Measurements from ENCODE around the gene PPP2R2C.
A peak's percentile ranks its signal among the peaks of the same experiment; 100 is the strongest.

The PPP2R2C gene

GRCh38 chr4:6495736-6496135, 23.3 kb upstream of the PPP2R2C start:
- CTCF ChIA-PET, result no interaction called here

GRCh38 chr4:6495296-6495590, 22.8 kb upstream of the PPP2R2C start:
- TF ChIP-seq, protein P1, sequence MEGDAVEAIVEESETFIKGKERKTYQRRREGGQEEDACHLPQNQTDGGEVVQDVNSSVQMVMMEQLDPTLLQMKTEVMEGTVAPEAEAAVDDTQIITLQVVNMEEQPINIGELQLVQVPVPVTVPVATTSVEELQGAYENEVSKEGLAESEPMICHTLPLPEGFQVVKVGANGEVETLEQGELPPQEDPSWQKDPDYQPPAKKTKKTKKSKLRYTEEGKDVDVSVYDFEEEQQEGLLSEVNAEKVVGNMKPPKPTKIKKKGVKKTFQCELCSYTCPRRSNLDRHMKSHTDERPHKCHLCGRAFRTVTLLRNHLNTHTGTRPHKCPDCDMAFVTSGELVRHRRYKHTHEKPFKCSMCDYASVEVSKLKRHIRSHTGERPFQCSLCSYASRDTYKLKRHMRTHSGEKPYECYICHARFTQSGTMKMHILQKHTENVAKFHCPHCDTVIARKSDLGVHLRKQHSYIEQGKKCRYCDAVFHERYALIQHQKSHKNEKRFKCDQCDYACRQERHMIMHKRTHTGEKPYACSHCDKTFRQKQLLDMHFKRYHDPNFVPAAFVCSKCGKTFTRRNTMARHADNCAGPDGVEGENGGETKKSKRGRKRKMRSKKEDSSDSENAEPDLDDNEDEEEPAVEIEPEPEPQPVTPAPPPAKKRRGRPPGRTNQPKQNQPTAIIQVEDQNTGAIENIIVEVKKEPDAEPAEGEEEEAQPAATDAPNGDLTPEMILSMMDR (conservative IDR thresholded peaks at IDR 0.05; ENCODE audit: low read depth), result no peak
- H3K27ac ChIP-seq, result no peak overlapping the region
- ChIA-PET CTCF (no interaction called here), POLR2A (ENCODE audit: low non-redundant PET) (no interaction called here)
- no peak for DNase-seq (ENCODE audit: low spot score)

More at GRCh38 chr4:6495736-6496135, 23.3 kb upstream of the PPP2R2C start:
- no peak overlapping the region for H3K27ac ChIP-seq
- DNase-seq (ENCODE audit: low spot score), result no peak
- TF ChIP-seq, protein P1 (conservative IDR thresholded peaks at IDR 0.05; ENCODE audit: low read depth), result no peak
- POLR2A ChIA-PET (ENCODE audit: low non-redundant PET), result no interaction called here

DNA sequence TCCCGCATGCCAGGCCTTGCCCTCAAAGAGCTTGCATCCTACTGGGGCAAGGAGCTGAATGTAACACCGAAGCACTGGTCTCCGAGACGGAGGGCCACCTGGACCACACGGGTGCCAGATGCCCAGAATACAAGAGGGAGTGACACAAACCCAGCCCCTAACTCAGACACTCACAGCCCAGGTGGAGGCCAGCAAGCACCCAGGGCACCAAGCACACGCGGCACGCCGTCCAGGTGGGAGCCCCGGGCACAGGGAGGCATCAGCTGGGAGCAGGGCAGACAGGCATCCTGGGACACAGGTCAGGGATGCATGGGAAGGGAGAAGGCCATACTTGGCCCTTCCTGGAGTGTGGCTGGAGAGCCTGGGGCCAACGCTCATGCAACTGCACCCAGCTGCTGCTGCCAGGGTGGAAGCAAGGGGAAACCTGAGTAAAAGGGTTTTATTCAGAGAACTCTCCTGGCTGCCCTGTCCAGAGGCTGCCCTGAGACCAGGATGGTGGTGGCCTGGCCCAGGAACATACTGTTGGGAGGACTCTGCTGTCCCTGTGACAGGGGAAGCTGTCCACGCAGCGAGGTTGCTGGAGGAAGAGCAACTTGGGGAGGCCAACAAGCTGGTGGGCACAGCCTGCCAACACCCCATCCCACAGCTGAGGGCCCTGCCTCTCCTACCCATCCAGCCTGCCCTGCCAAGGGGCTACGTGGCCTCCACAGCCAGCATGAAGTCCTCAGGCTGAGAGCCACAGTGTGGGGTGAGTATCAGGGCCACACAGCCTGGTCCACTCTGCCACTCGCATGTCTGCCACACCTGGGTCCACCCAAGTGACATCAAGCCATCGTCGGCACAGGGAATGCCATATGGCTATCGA, 22.2 kb upstream of the PPP2R2C start:
- no peak for DNase-seq (ENCODE audit: low spot score)
- peak overlapping the region; percentile 86 for H3K27ac ChIP-seq
- TF ChIP-seq, protein P1 (conservative IDR thresholded peaks at IDR 0.05; ENCODE audit: low read depth), result no peak
- POLR2A ChIA-PET (ENCODE audit: low non-redundant PET), result no interaction called here
- CTCF ChIA-PET, result interaction anchor here (1.0 kb wide), 1 partner anchor 16 kb away, joined by 4 read pairs; no protein-coding TSS in a partner anchor

DNA sequence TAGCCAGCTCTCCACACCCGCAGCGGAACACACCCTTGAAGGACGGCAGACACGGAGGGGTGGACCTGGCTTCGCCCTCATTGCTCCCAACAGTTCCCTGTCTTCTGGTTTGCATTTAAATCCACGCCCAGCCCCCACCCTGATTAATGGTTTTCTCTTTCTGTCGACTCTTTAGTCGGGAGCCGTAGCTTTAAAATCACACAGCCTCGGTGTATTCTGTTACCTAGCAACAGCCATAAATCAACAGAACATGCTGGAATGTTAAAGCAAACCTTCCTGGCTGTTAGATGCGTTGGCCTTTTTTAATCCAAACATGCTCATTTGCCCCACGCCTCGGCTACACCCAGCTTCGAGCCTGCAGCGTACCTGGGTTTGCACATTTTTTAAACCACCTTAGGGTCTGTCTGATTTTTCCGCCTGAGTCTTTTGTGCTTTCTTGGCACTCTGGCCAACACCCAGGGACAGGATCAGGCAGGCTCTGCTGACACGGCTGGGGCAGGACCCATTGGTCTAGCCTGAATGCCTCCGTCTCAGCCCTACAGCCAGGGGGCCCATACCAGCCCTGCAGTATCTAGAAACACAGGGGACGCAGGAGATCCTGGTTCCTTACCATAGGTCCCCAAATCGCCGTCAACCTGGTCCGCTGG, 21.4 kb upstream of the PPP2R2C start:
- DNase-seq (ENCODE audit: low spot score), result peak; percentile 35
- TF ChIP-seq, protein P1 (conservative IDR thresholded peaks at IDR 0.05; ENCODE audit: low read depth), result no peak
- ChIA-PET CTCF (interaction anchor here (1.0 kb wide), 1 partner anchor 15 kb away, joined by 4 read pairs; no protein-coding TSS in a partner anchor), POLR2A (ENCODE audit: low non-redundant PET) (no interaction called here)
- peak overlapping the region; percentile 86 for H3K27ac ChIP-seq

DNA sequence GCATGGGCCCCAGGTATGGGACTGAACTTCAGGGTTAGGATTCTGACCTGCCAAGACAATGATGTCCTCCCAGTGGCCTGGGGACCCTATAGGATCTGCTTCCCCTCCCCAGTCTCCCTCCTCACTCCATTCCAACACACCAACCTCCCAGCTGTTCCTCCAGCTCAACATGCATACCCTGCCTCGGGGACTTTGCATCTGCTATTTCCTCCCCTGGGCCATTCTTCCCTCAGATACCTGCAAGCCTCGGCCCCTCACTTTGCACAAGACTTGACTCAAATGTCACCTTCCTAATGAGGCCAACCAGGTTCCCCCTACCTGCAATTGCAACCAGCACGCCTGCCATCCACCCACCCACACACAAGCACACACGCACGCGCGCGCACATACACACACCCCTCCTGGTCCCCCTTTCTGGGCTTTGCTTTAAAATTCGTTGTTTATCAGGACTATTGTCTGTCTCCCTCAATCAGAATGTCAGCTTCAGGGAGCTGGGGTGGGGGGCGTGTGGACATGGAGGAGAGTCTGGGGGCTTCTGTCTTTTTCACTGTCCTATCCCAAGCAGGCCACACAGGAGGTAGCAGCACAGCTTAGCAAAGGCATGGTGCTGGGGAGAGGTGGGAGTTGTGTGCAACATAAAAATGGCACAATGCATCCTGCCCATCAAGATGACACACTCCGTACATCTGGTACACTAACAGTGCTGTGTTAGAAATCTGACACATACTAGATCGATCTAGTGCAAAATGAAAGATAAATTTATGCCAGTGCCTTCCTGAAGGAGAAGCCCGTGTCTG, 20.6 kb upstream of the PPP2R2C start:
- ChIA-PET CTCF (interaction anchor here (1.0 kb wide), 1 partner anchor 14 kb away, joined by 4 read pairs; no protein-coding TSS in a partner anchor), POLR2A (ENCODE audit: low non-redundant PET) (no interaction called here)
- TF ChIP-seq, protein P1 (conservative IDR thresholded peaks at IDR 0.05; ENCODE audit: low read depth), result no peak
- peak overlapping the region; percentile 86 for H3K27ac ChIP-seq
- DNase-seq (ENCODE audit: low spot score), result no peak

GRCh38 chr4:6492027-6492590, 19.7 kb upstream of the PPP2R2C start:
- no peak overlapping the region for H3K27ac ChIP-seq
- POLR2A ChIA-PET (ENCODE audit: low non-redundant PET), result no interaction called here
- CTCF ChIA-PET, result no interaction called here
- DNase-seq (ENCODE audit: low spot score), result no peak
- TF ChIP-seq, protein P1 (conservative IDR thresholded peaks at IDR 0.05; ENCODE audit: low read depth), result no peak

Measured in RWPE1 (cell line).